ENCODE results near the gene RNU11. TPM values are rescaled to one million over a fixed set of nuclear protein-coding genes. Genes with fewer than 3 reads are reported as not detected.

Gene RNU11

Small RNA genes within 50 kb of the gene (small RNA-seq; reads per million reads assigned to genes)
- gene RF00422 (ENCODE audit: low read depth) (not detected), gene RNU11 (ENCODE audit: low read depth) (not detected)
